Stimulated activated naive B cell treated with anti-CD40 and anti-IgM and Interleukin-4, amounts not matched to agents 10 μg/mL and 1 μg/mL and 100 μg/mL, for 72 hours (primary cell): Measurements from ENCODE around the gene STK11IP.

ENCODE experiments used
- ATAC-seq, 2 donors: fragments of 150-1000 bp; cut with Tn5 transposase; replicated peaks; 2 replicates each; pipeline ENCODE4 v1.10.0; 2021; ENCODE audit warnings: moderate library complexity in 1 of 2
- DNase-seq: peaks from one replicate; pipeline ENCODE4 v3.0.0; 2021
- H3K27ac Mint-ChIP-seq: one replicate; pipeline ENCODE4 v1.8.0; 2022; ENCODE audit warnings: mild to moderate bottlenecking, mixed read lengths
- H3K27me3 Mint-ChIP-seq, 2 donors: one replicate each; pipeline ENCODE4 v1.8.0; 2022; ENCODE audit warnings: mixed read lengths in 2 of 2
- H3K36me3 Mint-ChIP-seq, 2 donors: one replicate each; pipeline ENCODE4 v1.8.0; 2022; ENCODE audit warnings: mixed read lengths in 2 of 2, mild to moderate bottlenecking in 1 of 2
- H3K4me1 Mint-ChIP-seq, 2 donors: one replicate each; pipeline ENCODE4 v1.8.0; 2022; ENCODE audit warnings: mixed read lengths in 2 of 2, mild to moderate bottlenecking in 1 of 2
- H3K4me3 Mint-ChIP-seq, 2 donors: one replicate each; pipeline ENCODE4 v1.8.0; 2022; ENCODE audit warnings: mild to moderate bottlenecking in 2 of 2, mixed read lengths in 2 of 2, moderate library complexity in 1 of 2
- H3K9me3 Mint-ChIP-seq, 2 donors: one replicate each; pipeline ENCODE4 v1.8.0; 2022; ENCODE audit warnings: mixed read lengths in 2 of 2, mild to moderate bottlenecking in 1 of 2

STK11IP gene

DNA sequence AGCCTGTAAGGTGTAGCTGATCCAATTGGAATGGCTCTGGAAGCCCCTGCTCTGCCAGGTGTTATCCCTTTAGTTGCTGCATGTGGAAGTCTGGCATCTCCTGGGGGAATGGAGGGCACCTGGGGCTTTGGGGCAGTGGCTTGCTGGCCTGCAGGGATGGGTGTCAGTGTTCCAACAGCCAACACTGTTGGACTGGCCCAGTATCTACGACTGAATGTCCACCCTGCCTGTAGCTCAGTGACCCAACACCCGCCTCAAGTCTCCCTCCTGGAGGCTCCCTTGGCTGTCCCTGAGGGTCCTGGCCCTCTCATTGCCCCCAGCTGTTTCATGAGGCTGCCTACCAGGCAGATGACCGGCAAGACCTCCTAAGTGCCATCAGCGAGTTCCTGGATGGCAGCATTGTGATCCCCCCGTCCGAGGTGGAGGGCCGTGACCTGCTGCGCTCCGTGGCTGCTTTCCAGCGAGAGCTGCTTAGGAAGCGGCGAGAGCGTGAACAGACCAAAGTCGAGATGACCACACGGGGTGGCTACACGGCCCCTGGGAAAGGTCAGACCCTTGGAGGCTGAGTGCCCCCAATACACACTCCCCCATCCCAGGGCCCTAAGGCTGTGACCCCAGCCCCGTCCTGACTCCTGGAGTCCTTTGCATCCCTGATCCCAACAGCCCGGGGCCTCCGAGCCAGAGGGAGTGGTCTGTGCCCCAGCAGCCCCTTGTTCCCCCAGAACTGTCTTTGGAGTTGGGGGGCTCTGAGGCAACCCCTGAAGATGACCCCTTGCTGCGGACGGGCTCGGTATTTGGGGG is 37.5 kb downstream of the STK11IP start:
- no peaks in the 10 kb centered on the region for H3K9me3 Mint-ChIP-seq
- no peak for ATAC-seq
- DNase-seq = no peak
- no peak overlapping the region for H3K4me3 Mint-ChIP-seq
- peaks cover 4 to 17% of the 10 kb centered on the region in 2 donors for H3K4me1 Mint-ChIP-seq
- peaks cover 54 to 70% of the 10 kb centered on the region in 2 donors for H3K27me3 Mint-ChIP-seq
- H3K27ac Mint-ChIP-seq = no peak overlapping the region
- H3K36me3 Mint-ChIP-seq = no peaks in the 10 kb centered on the region

DNA sequence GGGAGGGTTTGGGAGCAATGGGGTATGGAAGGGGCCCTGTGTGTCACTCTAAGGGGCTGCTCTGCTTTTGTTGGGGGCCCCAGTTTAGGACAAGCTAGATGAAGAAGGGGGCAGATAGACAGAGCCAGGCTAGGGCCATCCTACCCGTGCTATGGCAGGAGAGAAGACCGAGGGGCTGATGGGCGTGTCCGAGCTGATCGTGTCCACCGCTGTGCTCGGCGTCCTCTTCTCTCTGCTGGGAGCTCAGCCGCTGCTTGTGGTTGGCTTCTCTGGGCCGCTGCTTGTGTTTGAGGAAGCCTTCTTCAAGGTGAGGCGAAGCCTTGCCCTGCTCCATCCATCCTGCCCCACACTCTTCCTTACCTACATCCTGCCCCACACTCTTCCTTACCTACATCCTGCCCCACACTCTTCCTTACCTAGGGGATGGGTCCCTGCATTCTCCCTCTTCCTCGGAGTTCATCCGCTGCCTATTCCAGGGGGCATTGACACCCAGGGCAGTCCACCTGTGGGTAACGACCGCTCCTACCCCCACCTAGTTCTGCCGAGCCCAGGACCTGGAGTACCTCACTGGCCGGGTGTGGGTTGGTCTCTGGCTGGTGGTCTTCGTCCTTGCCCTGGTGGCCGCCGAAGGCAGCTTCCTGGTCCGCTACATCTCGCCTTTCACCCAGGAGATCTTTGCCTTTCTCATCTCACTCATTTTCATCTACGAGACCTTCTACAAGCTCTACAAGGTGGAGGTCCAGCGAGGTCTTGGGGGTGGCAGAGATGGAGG is 38.7 kb downstream of the STK11IP start:
- H3K27me3 Mint-ChIP-seq = peaks cover 42 to 64% of the 10 kb centered on the region in 2 donors
- H3K36me3 Mint-ChIP-seq = no peaks in the 10 kb centered on the region
- H3K9me3 Mint-ChIP-seq = no peaks in the 10 kb centered on the region
- DNase-seq (no peak), ATAC-seq (no peak)
- H3K4me1 Mint-ChIP-seq = peaks cover 4 to 13% of the 10 kb centered on the region in 2 donors
- no peak overlapping the region for H3K27ac Mint-ChIP-seq
- H3K4me3 Mint-ChIP-seq = no peak overlapping the region

DNA sequence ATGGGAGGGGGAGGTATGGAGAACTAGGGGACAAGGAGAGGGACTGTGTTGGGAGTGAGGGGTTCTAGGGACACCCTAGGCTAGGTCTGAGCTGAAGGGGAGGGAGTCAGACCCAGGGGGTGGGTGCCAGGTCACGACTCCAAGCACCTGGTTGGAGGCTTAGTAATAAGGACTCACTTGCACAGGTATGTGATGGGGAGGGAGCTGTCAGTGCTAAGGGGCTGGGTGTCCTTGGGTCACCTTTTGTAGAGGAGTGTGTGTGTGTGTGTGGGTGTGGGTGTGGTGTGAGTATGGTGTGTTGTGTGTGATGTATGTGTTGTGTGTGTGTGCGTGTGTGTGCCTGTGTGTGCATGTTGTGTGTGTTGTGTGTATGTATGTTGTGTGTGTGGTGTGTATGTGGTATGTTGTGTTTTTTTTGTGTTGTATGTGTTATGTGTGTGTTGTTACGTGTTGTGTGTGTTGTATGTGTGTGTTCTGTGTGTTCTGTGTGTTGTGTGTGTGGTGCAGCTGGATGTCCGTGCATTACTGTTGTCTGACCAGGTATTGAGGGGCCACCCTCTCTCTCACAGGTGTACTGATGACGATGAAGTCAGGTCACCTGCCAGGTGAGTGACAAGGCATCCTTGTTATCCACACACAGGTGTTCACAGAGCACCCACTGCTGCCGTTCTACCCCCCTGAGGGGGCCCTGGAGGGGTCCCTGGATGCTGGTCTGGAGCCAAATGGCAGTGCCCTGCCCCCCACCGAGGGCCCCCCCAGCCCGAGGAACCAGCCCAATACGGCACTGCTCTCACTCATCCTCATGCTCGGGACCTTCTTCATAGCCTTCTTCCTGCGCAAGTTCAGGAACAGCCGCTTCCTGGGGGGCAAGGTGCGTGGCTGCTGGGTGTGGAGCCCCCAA is 39.5 kb downstream of the STK11IP start:
- ATAC-seq = no peak

DNA sequence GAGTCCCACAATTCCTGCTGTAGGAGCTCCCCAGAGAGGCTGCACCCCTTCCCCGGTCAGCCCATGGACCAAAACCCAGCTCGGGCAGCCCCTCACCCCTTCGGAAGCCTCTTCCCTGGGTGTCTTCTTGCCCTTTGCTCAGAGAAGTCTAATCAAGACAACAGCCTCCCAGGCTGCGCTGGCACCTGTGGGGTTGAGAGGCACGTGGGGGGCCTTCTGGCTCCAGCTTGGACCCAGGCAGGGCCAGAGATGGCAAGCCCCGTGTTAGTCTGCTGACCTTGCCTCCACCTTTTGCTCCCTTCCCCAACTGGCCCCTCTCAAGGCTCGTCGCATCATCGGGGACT is 40.2 kb downstream of the STK11IP start:
- DNase-seq (no peak), ATAC-seq (no peak)
- no peaks in the 10 kb centered on the region for H3K9me3 Mint-ChIP-seq
- H3K4me1 Mint-ChIP-seq = peaks cover 10 to 24% of the 10 kb centered on the region in 2 donors
- H3K36me3 Mint-ChIP-seq = no peaks in the 10 kb centered on the region
- no peak overlapping the region for H3K27ac Mint-ChIP-seq
- peaks cover 37 to 53% of the 10 kb centered on the region in 2 donors for H3K27me3 Mint-ChIP-seq
- no peak overlapping the region for H3K4me3 Mint-ChIP-seq

More for the DNA sequence above, 39.5 kb downstream of the STK11IP start:
- no peaks in the 10 kb centered on the region for H3K9me3 Mint-ChIP-seq
- no peak overlapping the region for H3K4me3 Mint-ChIP-seq
- H3K27ac Mint-ChIP-seq = no peak overlapping the region
- no peak for DNase-seq
- peaks cover 4 to 18% of the 10 kb centered on the region in 2 donors for H3K4me1 Mint-ChIP-seq
- peaks cover 37 to 59% of the 10 kb centered on the region in 2 donors for H3K27me3 Mint-ChIP-seq
- no peaks in the 10 kb centered on the region for H3K36me3 Mint-ChIP-seq

DNA sequence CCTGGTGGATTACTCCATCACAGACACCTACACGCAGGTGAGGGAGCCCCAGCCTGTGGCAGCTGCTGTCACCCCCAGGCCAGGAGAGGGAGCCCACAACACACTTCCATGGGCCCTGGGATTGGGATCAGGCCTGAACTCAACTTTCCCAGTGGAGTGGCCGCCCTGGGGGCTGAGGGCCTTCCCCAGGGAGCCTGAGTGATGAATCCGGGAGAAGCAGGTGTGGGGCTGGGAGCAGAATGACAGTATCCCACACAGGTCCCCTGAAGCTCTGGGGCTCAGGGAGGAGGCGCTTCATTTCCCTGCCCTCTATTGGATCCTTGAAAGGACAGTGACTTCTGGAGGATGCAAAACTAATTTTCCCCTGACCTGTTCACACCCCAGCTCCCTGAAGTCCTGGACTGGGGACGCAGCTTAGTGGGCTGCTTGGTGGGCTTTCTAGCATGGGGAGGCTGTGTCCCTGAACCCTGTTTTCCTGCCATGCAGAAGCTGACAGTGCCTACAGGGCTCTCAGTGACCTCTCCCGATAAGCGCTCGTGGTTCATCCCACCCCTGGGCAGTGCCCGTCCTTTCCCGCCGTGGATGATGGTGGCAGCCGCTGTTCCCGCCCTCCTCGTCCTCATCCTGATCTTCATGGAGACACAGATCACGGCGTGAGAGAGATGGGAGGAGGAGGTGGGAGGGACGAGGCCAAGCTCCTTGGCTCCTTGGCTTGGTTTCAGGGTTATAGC is 40.7 kb downstream of the STK11IP start:
- H3K4me1 Mint-ChIP-seq = peaks cover 14 to 29% of the 10 kb centered on the region in 2 donors
- H3K27ac Mint-ChIP-seq = no peak overlapping the region
- DNase-seq (no peak), ATAC-seq (no peak)
- H3K27me3 Mint-ChIP-seq = peaks cover 35 to 50% of the 10 kb centered on the region in 2 donors
- H3K9me3 Mint-ChIP-seq = no peaks in the 10 kb centered on the region
- no peaks in the 10 kb centered on the region for H3K36me3 Mint-ChIP-seq
- no peak overlapping the region for H3K4me3 Mint-ChIP-seq

DNA sequence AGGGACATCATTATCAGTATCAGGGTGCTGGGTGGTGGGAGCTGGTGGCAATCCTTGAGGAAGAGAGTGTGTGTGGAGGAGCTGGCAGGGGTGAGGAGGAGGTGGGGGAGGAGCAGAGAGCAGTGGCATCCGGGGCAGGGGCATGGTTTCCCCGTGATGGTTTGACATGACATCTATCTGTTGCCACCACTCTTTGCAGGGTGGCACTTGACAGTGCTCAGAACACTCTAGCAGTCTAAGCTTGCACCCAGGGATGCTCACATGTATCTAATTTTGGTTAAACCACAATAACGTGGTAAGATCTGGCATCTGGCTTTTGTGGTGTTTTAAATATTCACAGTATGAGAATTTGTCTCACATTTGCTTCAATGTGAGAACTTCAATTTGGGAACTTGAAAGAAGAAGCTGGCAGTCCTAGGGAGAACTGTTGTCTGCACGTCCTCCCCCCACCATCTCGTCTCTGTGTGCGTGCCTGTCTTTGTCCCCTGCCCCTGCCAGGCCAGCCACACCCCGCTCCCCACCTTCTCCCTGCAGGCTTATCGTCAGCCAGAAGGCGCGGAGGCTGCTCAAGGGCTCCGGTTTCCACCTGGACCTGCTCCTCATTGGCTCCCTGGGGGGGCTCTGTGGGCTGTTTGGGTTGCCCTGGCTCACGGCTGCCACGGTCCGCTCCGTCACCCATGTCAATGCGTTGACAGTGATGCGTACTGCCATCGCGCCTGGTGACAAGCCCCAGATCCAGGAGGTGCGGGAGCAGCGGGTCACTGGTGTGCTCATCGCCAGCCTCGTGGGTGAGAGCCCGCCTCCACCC is 41.5 kb downstream of the STK11IP start:
- H3K4me3 Mint-ChIP-seq = no peak overlapping the region
- ATAC-seq (peak in 1 of 2 donors; percentile 12), DNase-seq (no peak)
- H3K36me3 Mint-ChIP-seq = no peaks in the 10 kb centered on the region
- H3K4me1 Mint-ChIP-seq = peaks cover 14 to 29% of the 10 kb centered on the region in 2 donors
- H3K27me3 Mint-ChIP-seq = peaks cover 33 to 46% of the 10 kb centered on the region in 2 donors
- no peak overlapping the region for H3K27ac Mint-ChIP-seq
- no peaks in the 10 kb centered on the region for H3K9me3 Mint-ChIP-seq

DNA sequence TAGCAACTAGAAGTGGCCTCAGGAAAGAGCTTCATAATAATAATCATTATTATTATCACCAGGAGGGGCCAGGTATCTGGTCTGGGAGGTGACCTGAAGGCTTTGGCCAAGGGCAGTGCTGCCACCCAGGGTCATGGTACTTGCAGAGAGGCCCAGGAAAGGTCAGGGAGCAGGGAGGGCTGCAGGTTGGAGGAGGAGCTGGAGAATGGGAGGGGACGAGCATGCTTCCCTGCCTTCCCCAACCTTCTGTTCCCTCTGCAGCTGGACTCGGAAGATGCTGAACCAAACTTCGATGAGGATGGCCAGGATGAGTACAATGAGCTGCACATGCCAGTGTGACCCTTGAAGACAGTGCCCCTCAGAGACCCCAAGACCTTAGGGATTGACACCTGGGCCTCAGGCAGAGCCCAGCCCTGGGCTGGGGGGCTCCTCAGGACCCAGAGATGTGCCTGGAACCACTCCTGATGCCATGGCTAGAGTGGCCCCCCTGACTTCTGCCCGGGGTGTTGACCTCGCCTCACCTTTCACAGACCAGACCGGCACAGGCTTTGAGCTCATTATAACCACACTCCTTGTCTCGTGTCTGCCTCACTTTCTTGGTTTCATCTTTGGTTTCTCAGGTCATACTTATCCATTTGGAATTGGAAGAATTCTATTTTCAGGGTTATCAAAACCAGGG is 43.9 kb downstream of the STK11IP start:
- peaks cover 14 to 29% of the 10 kb centered on the region in 2 donors for H3K4me1 Mint-ChIP-seq
- no peak overlapping the region for H3K4me3 Mint-ChIP-seq

DNA sequence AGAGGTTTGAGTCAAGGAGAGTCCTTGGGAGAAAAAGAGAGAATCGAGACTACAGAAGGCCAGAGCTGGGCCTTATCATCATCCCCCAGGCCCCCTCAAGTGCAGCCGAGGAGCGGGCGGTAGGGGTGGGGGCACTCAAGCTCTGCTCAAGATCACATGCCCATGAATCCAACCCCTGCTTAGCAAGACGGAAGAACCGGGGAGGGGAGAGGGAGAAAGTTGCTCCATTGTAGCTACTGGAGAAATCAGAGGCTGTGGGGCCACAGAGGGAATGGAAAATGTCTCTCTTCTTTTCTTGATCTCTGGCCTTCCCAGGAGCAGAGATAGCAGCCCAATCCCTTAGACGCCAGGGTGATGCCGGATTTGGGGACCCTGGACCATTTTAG is 44.4 kb downstream of the STK11IP start:
- no peak for ATAC-seq
- Mint-ChIP-seq H3K4me1 (peaks cover 14 to 29% of the 10 kb centered on the region in 2 donors), H3K27me3 (peaks cover 32 to 46% of the 10 kb centered on the region in 2 donors), H3K36me3 (no peaks in the 10 kb centered on the region), H3K9me3 (no peaks in the 10 kb centered on the region), H3K4me3 (no peak overlapping the region), H3K27ac (no peak overlapping the region)
- no peak for DNase-seq

More for the DNA sequence above, 43.9 kb downstream of the STK11IP start:
- no peaks in the 10 kb centered on the region for H3K9me3 Mint-ChIP-seq
- no peak for ATAC-seq
- no peaks in the 10 kb centered on the region for H3K36me3 Mint-ChIP-seq
- H3K27me3 Mint-ChIP-seq = peaks cover 36 to 48% of the 10 kb centered on the region in 2 donors
- no peak overlapping the region for H3K27ac Mint-ChIP-seq
- DNase-seq = no peak

DNA sequence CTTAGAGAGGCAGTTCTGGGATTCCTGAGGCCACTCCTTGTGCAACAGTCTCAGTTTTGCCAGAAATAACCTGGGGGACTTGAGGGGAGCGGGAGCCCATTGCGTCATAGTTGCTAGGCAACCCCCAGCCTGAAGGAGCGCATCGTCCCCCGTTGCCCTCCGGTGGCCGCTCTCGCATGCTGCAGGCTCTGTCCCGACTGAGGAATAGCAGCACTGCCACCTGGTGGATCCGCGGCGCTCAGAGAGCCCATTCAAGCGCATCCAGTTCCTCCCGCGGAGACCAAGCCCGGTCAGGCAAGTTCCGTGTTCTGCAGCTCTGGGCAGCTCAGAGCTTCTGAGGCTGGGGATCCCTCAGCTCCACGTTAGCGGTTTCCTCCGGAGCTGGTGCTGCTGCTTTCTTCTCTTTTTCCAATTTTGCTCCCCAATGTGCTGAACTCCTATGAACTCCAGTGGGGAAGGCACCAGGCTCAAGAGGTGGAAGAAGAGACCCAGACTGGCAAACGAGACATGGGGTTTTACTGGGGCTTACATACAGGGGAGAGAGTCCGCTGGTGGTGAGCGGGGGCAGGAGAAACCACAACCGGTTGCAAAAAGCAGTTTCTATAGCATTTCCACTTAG is 44.9 kb downstream of the STK11IP start:
- Mint-ChIP-seq H3K9me3 (no peaks in the 10 kb centered on the region), H3K27ac (peak overlapping the region; percentile 15), H3K4me3 (peak overlapping the region; percentile 14 to 54), H3K36me3 (no peaks in the 10 kb centered on the region), H3K4me1 (peaks cover 14 to 29% of the 10 kb centered on the region in 2 donors), H3K27me3 (peaks cover 31 to 47% of the 10 kb centered on the region in 2 donors)
- DNase-seq (peak; percentile 93), ATAC-seq (peak; percentile 98)

DNA sequence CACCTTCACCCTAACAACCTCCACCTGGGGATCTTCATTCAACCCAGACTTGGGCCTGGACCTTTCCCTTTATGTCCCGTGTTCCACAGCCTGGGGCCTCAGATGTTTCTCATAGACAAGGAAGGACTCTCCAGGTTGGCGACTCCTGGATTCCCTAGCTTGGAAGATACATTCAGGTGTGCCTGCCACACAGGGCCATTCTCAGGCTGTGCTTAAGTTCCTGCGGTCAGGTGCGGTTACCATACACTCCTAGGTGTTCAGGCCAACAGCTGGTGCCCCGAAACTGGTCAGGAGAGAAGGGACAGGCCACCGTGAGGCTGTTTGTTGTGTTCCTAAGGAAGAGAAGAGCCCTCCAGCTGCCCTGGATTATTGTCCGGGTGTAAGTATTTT is 45.4 kb downstream of the STK11IP start:
- Mint-ChIP-seq H3K27me3 (peaks cover 29 to 50% of the 10 kb centered on the region in 2 donors), H3K27ac (no peak overlapping the region), H3K36me3 (no peaks in the 10 kb centered on the region), H3K4me1 (peaks cover 14 to 29% of the 10 kb centered on the region in 2 donors), H3K9me3 (no peaks in the 10 kb centered on the region), H3K4me3 (peak overlapping the region; percentile 14 to 54)
- ATAC-seq (no peak), DNase-seq (no peak)

DNA sequence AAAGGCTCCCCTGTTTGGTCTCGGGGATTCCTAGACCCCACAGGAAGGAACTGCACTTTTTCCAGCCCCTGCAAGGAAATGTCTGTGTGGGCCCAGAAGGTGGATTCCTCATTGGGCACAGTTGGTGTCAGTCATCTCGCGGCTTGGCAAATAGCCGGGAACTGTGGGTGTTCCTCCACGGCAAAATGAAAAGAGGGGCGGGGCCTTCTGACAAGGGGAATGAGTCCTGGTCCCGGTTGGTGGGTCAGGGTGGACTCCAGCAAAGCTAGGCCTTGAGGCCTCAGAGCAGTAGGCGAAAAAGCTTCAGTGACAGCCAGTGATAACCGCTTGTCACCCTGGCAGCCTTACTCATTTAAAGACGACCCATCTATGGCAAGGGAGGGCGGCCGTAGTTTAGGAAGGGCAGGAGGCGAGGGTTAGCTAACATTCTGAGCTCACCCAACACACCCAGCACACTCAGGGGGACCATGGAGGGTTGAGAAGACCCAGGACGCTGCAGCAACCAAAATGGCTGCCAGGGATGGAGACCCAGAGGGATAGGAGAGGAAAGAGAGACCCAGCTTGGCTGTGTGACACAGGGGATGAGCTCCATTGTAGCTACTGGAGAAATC is 46.2 kb downstream of the STK11IP start:
- Mint-ChIP-seq H3K27me3 (peaks cover 29 to 51% of the 10 kb centered on the region in 2 donors), H3K9me3 (no peaks in the 10 kb centered on the region), H3K4me1 (peaks cover 11 to 24% of the 10 kb centered on the region in 2 donors), H3K4me3 (no peak overlapping the region), H3K27ac (no peak overlapping the region), H3K36me3 (no peaks in the 10 kb centered on the region)
- DNase-seq (no peak), ATAC-seq (no peak)
